Inflammatory macrophage treated with lipopolysaccharide for 1 hour (primary cell): ENCODE data around the gene MEIS2.

Source experiments
- DNase-seq, 2 donors: peaks; one replicate each; pipeline ENCODE4 v3.0.0-alpha.2; 2020 to 2022

MEIS2 gene

DNA sequence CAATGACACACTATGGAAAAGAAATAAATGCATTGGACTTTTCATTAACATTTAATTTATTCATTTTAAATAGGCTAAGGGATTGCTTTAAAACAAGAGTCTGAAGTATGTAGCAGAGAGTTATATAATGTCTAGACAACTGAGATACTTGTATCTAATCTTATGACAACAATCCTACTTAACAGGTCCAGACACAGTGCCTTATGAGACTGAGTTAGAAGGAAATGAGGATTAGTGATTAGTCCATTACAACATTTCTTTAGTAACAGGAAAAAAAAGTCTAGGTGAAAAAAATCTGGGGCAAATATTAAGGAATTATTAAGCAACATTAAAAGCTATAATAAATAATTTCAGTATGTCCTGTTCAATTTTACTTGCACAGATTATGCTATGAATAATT, 140.6 kb downstream of the MEIS2 start:
- no peak for DNase-seq

DNA sequence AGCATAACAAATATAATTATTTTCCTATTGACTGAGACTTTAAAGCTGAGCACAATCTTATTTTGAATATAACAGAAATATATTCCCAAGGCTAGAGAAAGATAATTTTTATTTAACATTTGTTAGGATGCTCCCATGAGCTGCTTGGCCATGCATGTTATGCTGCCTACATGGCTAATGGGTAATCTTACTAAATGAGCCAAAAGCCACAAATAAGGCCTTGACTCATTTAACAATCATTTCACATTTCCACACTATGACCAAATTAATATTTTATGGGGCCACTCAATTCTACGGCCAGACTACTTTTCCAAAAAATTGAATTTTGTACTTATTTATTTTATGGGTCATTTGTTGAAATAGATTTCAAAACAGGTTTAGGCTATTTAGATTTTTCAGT, 141.7 kb downstream of the MEIS2 start:
- no peak for DNase-seq

DNA sequence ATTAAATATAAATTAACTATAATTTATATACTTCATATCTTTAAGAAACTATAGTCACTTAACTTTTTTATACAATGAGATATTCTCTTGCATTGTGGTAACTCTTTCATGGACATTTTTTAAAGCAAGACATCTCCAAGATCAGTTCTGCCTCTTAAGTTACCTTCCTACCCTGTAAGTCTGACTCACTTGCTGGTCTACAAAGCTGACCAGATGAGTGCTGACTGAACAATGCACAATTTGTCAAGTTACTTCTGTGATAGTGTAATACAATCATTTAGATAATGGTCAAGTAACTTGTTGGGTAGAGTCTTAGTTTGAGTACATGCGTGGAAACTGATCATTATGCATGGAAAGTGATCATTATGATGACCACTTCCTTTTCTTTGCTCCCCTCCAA, 145.9 kb downstream of the MEIS2 start:
- no peak for DNase-seq

DNA sequence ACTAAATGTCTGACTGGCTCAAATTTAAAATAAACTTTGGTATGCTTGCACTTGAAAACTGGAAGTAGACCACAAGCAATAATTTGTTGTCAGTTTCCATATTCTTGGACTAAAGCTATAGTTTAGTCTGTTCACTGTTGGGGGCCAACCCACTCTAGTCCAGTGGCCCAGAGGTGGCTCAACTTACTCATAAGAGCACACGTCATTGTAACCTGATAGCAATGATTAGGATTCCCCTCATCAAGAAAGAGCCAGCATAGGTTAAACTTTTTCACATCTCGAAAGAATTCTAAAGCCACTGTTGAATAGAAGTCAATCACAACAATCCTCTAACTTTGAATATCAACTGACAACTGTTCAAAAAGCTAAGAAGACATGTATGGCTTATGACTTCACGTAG, 147.0 kb downstream of the MEIS2 start:
- no peak for DNase-seq

DNA sequence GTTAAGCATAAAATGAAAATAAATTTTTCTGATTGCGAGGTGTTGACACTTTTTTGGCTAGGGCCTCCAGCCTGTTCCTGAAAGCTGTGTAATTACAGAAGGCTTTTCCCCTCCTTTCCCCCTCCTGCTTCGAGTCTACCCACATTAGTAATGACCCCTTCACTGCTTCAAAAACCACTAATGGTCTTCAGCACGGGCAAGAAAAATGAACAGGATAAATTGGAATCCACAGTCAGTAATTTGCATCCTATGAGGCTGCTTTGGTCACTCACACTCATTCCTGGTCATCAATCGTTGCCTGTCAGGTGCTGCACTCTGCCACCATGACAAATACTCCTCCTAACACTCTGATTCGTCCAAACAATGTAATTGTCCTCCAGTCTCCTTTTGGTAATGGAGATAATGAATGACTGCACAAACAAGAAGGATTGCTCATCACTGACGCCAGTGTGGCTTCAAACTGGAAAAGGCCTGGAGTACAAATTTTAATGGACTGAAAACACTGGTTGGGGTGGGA, 148.6 kb downstream of the MEIS2 start:
- no peak for DNase-seq

DNA sequence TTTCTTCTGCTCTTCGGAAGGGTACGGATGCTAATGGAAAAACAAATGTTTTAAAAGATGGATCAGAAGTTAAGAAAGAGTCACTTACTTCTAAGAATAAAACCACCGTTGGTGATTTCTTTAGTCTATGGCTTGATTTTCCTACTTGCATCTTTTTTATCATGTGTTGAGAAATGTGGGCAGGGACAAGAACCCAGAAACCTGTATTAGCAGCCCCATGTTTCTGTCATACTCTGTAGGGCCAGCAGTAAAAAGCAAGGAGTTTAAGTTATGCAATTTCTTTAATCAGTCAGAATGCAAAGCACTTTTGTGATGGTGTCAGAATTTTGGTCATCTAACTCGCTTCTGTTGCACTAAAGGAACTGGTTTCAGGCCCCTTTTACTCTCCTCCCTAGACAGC, 150.0 kb downstream of the MEIS2 start:
- DNase-seq: no peak

DNA sequence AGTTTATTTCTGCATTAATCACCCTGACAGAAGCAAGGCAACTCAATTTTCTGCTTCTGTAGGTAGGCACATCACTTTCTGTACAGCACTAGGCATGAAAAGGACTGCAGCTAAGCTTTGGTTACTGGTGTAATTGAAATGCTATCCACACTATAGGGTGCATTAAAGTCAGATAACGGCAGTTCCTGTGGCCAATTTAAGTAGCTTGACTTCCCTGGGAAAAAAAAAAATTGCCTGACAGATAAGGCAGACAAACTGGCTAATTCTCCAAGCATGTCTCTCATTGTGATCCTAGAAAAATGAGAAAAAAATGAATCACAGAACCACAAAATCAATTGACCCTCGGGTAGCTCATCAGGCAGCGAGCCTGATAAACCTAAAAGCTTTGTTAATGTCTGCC, 151.4 kb downstream of the MEIS2 start:
- no peak for DNase-seq

DNA sequence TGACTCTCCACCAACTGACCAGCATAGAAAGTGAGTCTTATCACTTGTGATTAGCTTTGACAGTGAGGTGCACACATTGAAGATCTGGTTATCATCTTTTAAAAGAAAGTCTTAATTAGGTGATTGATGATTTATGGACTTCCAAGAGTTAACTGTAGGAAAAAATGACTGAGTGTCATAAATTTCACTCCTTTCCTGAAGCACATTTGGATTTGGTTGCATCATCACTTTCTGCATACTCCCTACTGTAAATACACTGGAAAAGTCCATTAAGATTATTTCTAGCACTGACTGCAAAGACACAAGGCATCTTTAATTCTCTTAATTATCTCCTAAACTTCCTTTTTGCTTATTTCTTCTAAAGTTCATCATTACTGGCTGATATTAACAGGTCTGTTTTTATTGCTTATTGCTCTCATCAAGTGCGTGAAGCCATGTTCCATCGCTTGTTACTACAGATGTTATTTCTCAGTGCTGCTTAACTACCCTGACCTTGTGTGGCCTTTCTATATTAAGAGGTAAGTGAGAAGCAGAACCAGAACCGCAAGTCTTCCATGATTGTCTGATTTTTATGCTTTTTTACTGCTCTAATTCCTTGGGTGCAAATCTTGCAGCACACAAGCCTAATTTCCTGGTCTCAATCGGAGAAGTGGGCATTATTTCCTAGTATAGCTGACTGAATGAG, 153.2 kb downstream of the MEIS2 start:
- DNase-seq: no peak

DNA sequence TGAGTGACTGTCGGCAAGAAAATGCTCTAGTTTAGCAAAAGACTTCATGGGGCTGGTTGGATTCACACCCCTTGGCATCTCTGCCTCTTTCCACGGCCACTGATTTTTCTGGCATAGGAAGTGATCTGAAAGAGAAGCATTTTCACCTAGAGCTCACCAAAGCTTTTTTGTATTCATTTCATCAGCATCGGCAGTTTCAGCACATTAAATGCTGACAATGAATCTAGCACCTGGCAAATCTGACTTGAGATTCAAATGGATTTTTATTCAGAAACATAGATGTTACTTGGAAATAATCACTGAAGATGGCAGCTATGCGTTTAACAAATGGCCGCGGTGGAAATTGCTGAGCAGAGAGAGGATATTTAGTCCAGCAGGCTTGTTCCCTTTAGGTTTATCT, 155.9 kb downstream of the MEIS2 start:
- DNase-seq: no peak

DNA sequence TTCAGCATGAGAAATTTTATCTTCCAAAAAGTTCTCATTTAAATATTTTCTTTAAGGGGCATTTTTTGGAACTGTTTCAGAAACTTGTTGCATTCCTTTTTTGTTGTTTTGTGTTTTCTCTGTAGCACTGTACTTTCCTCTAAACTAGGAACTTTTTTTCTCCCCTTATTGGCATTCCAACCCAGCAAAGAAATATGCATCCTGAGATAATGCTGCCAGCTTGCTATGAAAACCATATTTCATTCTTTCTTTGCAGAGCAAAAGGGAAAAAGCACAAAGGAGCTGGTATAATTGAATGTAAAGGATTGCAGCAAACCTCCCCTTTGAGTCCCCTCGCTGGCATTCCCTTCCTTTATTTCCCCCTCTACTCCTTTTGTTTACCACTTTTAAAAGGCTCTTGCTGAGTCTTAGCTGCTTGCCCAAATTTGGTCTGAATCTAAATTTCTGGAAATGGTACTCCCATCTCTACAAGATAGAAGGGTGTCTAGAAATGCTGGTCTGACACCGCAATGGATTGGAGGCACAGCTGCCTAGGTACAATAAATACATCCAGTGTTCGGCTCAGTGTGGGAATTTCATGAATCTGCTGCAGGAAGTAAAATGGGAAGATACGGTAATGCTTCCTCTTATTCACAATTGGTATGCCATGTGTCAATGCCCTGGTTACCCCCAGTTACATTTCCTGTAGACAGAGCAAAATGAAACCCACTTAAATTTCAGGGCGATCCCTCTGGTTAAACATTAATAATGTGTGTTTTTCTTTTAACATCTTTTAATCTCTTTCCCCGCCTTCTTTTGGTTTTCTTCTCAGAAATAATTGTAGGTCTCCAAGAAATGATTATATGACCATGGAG, 156.6 kb downstream of the MEIS2 start:
- DNase-seq: no peak

DNA sequence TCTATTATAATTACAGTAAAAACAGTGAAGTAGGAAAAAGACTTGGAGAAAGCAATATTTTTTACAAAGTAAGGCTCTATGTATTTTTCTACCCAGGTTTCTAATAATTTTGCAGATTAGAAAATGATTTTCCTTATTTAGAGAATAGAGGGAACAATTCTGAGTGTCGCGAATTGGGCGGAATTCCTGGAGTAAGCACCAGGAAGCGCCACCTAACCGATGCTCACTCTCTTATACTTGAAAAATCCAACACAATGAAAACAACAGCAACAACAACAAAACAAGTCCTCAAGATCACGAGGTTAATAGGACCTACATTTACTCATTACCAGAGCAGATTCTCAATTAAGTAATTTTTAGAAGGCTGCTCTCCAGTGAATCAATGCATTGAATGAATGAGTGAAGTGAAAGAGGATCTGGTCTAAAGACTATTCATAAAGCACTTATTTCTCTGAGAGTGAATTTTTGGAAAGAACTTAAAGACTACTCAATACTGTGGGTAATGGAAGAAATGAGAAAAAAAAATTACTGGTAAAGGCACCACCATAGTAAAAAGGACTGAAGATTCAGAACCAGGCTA, 158.0 kb downstream of the MEIS2 start:
- no peak for DNase-seq

DNA sequence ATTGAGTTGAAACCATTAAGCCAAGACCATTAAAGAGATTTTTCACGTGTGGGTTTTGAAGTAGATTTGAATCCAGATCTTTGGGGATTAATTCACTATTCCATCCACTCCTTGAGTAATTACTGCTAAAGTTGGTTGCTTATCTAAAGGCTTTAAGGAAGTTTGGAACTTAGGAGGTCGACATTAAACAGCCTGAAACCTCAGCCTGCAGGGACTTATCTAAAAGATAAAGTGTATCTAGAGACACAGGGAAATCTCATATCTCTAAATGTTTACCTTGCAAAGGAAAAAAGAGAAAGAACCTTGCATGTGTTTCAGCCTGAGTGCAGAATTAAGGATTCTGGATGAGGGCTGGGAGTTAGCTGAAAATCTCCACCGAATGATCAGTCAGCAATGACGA, 158.6 kb downstream of the MEIS2 start:
- no peak for DNase-seq

DNA sequence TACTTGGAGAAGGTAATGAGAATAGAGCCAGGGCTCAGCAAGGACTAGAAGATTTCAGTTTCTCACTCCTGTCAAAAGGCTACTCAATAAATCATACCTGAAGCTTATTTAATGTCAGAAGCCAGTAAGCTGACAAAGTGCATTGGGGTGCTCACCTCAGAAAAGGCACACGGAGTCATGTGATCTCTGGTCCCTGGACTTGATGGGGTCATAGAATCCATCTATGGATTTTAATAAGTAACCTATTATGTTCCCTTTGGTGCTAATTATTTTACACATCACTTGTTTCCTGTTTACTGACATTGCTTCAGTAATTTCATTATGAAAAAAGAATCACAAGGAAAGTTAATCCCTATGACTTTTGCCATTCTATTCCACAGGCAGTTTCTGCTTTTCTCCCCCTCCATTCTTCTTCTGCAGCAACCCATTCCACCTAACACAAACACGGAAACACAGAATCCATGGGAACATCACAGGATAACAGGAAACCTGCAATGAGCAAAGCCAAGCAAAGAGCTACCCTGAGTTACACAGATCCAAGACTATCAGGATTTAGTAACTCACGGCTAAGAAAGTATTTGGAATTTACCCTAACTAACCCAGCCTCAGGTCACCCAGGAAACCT, 159.6 kb downstream of the MEIS2 start:
- DNase-seq: no peak

DNA sequence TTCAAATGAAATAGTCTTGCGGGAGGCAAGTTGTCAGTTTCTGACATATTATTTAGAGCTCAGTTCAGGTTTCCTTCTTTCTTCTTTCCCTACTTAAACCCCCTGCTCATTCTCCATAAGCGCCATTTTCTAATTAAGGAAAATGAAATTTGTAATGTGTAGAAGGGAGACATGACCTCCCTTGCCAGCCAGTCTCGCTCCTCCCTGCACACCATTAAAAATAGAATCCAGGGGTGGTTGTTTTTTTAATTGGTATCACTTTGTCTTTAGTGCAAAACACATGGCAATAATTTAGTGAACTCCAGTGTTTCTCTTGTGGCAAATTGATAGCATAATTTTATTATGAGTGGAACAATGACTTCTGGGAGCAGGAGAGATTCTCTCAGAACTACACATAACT, 160.1 kb downstream of the MEIS2 start:
- no peak for DNase-seq

DNA sequence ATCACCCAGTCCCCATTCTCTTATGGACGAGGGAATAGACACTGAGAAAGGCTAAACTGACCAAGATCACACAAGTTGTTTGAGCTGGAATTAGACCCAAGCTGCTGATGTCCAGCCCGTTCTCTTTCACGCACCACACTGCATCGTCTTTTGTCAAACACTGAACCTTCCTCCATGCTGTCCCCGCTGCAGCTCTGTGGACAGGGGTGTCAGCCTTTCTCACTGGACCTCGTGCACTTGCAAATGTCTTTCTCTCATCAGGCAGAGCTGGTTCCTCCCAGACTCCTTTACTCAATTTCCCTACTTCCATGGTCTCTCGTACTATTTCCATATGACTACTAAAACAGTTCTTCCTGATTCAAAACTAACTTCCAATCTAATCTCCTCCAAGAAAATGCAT, 161.6 kb downstream of the MEIS2 start:
- no peak for DNase-seq

DNA sequence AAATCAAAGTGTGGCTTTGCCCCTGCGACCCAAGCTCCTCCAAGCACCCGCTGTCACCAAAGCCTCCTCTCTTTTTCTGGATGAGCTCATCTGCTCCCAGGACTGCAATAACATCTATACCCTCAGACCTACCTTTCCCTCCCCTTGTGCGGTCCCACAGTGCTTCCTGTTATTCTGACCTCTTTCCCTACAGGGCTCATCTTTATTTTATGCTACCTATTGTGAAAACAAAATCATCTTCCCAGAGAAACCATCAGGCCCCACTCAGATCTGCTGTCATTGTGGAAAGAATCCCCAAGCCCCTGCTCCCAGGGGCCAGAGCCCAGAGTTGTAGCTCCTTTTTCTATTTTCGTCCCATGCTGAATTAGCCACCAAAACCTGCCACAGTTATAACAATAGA, 162.2 kb downstream of the MEIS2 start:
- DNase-seq: no peak

DNA sequence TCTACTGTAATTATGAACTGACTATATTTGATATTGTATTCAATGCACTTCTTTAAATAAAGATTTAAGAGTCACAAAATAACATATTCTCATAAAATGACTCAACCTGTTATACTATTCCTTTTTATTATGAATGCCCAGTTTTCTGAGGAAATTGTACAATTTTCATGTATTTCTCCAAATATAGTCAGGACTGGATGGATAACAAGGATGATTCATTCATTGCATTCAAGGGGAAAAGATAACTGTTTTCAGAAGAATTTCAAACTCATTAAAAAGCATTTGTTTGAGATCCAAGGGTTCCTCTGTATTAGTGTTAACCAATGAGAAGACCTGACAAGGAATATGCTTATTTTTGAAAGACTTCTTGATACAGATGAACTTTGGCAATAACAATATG, 163.7 kb downstream of the MEIS2 start:
- DNase-seq: no peak

DNA sequence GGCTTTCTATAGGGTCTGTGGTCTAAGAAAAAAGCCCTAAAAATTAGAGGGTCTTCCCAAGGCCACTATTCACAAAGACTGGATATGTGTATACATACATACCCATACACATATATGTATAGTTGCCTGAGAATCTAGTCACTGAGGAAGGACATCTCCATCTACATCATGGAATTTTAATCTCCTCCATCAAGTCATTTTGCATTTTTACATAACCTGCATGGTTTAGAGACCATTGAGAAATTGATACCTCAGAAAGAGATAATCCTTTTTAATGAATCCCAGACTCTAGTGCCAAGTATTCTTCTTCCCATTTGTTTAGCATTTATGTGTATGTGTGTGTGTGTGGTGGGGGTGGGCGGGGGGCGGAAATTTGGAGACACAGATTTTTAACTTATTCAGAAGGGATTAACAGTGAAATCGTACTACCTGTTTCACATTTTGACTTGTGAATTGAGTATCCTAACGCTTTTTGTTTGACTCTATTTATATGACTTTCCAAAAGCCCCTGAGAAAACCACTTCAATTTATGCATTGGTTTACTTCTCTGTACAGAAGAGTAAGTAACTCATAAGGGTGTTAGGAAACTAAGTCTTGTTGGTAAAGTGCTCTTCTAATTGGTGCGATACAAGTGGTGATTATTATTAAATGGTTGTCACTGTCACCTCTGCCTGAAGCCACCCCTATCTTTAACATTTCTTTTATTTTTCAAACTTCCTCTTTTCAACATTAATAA, 166.9 kb downstream of the MEIS2 start:
- no peak for DNase-seq

DNA sequence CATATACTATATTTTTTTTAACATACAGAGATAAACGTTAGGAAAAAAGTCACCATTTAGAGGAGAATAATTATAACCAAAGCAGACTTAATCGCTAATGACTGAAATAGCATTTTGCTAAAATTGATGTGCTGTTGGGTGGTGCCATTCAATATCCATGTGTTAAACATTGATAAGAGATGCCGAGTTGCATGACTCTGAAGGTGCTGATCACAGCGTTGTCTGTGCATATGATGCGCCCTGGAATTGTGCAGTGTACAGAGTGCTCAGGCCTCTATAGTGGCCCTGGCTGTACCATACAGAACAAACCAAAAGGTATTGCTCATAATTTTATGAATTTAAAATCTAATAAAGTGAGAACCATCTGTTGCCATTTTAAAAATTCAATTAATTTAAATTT, 168.3 kb downstream of the MEIS2 start:
- no peak for DNase-seq

DNA sequence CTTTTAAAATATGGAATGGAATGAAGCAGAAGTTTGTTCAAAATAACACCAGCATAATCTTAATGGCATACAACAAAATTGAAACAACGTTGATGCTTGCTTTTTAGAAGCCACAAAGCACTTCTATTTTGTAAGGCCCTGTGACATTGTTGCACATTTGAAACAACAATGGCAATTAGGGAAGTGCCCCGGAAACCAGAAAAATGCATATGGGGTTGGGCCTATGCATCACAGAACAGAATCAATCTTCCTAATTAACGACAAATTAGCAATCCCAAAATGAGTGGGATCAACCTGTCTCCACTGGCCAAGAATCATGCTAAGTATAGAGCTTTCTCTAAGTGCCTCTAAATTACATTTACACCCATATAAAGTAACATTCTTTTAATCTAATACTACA, 168.9 kb downstream of the MEIS2 start:
- DNase-seq: no peak

DNA sequence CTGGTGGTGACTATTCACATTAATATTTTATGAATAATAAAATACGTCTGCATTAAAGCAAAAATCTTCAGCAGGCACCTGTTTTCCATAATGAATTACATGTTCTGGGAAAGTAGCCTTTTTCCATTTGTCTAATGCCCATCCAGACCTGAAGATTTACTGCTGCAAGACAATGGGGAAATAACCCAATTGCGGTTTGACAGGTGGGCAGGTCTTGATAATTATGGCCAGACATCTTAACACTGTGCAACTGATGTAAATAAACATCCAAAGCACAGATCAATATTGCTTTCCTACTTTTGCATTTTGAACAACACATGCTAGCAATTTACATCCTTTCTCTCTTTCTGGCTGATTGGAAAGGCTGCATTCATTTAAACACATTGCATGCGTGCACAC, 173.9 kb downstream of the MEIS2 start:
- no peak for DNase-seq

DNA sequence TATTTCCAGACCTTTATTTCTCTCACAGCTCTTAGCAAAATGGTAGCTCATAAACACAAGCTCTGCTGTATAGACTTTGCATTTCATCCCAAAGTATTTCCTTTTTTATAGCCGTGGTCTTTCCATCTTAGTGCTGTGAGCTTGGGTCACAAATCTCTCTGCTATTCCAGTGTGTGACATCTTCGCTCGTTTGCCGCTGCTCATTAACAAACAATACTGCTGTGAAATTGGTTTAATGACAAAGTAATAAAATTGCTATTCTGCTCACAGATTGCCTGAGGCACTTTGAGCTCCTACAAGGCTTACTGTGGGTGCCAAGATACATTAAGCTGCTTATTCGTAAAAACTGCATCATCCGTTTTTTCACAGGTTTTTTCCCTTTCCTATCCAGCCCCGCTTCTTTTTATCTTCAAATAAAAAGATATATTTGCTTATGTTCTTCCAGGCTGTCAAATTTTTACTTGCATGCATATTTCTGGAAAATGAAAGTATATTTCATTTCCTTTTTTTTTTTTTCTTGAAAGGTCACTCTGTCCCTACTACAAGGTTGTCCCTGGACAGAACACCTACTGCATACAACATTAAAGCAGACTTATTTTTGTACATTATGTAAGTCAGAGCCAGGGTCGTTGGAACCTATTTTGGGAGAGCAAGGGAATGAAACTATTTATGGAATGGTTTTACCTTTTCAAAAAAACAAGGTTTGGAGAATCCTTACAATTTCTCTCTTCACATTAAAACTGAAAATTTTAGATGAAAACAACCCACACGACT, 174.5 kb downstream of the MEIS2 start:
- DNase-seq: no peak
